HG02884 (cell line): ENCODE measurements around the gene PFN4.
A peak's percentile ranks its signal among the peaks of the same experiment; 100 is the strongest.

Experiments used
- ATAC-seq: cut with Tn5 transposase; IDR thresholded peaks from one replicate; pipeline ENCODE4 v1.9.1; 2021; ENCODE audit warnings: mild to moderate bottlenecking, moderate library complexity; ENCODE audit not compliant: unreplicated experiment

Gene PFN4

DNA sequence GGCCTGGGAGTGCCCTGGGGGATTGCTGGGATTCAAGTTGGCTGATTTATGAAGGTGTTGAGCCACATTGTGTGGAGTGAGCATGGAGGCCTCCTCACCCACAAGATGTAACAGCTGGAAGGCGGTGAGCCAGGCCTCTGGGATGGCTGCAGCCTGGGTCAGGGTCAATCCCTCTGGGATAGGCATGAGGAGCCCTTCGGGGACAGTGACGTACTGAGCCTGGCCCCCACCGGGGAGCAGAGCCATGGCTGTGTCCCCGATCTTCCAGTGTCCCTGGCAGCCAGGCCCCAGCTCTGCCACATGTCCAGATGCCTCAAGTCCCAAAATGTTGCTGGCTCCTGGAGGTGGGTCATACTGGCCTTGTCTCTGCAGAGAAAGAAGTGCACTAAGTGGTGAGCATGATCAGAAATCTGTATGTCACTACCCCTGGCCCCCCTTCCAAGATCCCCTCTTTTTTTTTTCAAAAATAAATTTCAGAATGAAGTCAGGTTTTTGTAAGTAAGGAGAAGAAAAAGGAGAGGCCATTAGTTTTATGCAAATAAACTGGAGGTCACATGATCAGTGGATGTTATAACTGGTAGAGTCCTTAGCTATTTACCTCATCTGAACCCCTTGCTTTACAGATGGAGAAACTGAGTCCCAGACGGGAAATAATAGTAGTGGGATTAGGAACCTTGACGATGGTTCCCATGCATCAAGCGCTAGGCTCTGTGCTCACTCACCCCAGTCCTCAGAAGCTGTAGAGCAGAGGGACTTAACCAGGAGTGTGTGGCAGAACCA lies 40.2 kb downstream of the PFN4 start:
- no peak for ATAC-seq

DNA sequence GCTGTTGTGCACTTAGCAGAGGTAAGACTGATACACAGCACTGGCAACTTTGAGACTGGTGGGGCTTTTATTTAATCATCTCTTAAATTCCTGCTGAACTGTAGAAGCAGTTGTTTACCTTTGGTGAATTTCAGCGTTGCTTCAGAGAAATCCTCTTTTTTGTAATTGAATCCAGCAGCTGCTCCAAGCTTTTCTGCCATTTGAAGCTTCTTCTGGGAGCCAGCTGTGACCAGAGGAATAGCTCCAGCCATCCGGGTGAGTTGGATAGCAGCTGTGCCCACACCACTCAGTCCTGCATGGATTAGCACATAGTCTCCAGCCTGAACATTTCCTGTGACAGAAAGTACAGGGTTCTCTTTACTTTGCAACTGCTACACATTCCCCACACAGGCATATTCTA lies 42.4 kb downstream of the PFN4 start:
- ATAC-seq: no peak

DNA sequence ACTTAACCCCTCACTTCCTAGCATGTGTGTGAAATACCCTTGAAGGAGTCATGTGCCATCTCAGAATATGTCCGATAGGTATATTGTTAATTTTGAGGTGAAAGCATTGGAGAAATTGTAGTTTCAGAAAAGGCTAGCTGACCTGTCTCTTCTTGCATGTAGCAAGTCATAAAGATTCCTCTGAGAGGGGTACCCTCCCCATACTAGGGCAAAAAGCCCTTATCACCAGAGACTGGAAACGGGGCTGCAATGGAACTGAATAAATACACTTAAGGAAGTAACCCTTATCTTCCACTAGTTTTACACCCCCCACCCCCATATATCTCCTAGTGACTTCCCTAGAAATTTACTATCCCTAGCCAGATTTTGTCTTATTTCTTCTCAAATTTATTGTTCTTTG lies 45.3 kb downstream of the PFN4 start:
- ATAC-seq: no peak

DNA sequence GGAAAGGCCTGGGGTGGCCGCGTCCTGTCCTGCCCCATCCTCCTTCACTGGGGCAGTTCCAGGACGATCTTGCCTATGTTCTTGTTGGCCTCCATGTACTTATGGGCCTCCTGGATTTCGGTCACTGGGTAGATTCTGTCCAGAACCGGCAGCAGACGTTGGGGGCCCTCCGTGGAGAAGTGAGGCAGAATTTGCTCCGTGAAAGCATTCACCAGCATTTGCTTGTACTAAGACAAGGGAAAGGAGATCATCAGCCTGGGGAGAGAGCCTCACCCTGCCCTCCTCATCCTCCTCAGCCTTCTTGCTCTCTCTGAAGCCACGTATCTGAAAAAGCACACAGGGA lies 45.6 kb downstream of the PFN4 start:
- ATAC-seq: no peak

DNA sequence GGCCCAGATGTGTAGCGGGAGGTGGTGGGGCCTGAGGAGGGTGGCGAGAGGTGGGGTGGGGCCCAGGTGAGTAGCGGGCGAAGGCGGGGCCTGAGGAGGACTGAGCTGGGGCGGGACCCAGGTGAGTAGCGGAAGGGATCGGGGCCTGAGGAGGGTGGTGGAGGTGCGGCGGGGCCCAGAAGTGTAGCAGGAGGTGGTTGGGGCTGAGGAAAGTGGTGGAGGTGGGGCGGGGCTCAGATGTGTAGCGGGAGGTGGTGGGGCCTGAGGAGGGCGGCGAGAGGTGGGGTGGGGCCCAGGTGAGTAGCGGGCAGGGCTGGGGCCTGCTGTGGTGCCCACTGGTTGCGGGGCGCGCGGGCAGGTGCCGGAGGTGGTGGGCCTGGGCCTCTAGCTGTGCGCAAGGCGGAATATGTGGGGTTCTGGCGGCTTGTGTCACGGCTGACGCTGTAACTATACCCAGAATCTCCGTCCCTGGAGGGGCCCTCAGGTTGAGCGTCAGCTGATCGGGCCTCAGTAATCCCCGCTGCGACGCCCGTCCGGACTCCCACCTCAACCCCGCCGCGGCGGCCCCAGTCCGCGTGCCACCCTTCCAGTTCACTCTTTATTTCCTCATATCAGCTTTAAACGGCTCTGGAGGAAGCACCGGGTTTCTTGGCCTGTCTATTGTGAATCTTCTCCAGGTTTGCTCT lies 46.1 kb downstream of the PFN4 start:
- peak; percentile 6 for ATAC-seq

DNA sequence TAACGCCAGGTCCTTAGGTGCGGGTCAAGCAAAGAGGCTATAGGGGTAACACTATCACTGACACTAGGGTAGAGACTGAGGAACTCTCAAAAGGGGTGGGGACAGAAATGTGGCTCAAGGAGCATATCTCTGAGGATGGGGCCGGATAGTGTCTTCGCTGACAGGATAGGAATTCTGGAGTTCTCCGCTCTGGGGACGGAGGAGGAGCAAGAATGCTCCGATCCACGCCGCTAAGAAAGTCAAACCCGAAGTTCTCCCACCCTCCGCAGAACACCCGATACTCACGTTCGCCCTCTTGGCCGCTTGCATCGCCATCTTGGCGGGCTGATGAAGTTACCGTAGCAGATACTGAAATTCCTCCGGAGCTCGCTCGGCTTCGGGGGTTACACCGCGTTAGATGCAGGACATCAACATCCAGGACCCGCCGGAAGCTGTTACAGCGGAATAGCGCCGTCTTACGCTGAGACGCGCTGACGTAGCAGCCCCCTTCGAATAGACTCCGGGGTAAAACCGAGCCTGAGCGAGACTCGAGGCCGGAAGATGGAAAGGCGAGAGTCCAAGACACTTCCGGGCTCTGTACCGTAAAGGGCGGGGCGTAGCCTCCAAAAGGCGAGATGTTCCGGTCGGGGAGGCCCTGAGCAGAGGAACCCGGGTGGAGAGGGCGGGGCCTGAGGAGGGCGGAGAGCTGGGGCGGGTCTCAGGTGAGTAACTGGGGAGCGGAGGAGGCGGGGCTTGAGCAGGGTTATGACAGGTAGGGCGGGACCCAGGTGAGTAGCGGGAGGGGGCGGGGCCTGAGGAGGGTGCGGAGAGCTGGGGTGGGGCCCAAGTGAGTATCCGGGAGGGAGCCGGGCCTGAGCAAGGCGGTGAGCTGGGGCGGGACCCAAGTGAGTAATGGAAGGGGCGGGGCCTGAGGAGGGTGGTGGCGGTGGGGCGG lies 47.0 kb downstream of the PFN4 start, which contains the start of gene SF3B6:
Gene SF3B6 (minus strand): TSS at position 412 of the 934 bp plus-strand sequence. CDS start 97 bp downstream, at position 315.
- ATAC-seq: peak; percentile 94

DNA sequence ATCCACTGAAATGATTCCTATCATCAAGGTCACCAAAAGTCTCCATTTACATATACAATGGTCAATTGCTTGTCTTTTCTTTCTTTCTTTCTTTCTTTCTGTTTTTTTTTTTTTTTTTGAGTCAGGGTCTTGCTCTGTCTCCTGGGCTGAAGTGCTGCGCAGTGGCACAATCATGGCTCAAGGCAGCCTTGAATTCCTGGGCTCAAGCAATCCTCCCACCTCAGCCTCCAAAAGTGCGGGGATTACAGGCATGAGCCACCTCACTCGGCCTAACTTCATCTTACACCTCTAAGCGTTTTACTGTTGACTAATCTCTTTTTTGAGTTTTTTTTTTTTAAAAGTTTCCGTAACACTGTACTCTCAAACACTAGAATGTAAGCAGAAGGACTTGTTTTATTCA lies 47.9 kb downstream of the PFN4 start:
- ATAC-seq: no peak

DNA sequence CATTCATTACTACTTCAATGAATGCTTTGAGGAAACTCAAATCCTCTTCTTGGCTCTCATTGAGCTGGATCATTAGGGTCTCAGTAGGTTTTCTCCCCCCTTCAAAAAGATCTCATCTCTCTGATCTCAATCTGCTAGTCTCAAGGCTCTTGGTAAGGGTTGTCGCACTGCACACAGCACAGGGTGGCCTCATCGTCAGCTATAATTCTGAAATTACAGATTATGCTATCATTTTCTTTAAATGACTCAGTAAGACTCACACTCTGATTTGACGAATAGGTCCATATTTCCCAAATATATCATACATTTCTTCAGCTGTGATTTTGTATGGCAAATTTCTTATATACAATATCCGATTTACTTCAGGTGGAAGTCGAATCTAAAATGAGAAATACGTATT lies 49.3 kb downstream of the PFN4 start:
- no peak for ATAC-seq

DNA sequence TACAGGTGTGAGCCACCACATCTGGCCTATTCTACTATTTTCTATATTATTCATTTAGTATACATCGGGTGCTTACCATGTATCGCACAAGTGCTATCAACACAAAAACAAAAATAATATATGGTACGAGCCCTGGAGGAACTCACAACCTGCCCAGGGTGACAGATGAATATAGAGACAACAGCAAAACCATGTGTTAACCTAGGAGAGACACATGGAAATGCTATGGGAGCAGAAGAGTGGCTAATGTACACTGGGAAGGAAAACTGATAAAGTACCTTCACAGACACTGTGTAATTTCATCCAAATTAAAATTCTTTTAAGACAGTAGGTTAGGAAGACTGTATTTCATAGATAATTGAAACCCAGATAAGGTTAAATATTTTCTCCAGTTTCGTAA lies 50.9 kb downstream of the PFN4 start:
- no peak for ATAC-seq

DNA sequence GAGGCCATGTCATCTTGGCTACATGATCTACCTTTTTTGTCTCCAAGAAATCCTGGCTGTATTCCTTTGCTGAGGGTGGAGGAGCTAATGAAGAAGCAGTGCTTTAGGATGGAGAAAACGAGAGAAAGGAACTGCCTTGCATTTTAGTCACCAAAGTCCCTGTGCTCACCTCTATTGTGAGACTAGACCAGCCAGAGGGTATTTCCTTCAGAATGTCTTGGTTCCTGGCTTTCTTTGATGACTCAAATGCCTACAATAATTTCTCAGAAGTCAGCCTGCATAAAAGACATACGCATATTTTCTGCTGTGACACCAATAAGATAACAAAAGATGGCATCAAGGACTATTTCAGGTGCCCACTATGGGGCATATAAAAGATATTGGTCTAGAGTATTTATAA lies 57.8 kb downstream of the PFN4 start:
- no peak for ATAC-seq
